Large intestine (tissue), 3 donors: Measurements from ENCODE around the gene DUOX2. TPM values are rescaled to one million over a fixed set of nuclear protein-coding genes. Genes with fewer than 3 reads are reported as not detected.

Source experiments
- DNase-seq, 2 donors: peaks; one replicate each; pipeline versions ENCODE4 v3.0.0 to v3.0.0-alpha.2; 2013
- H3K27ac ChIP-seq: one replicate; pipeline ENCODE4 v1.5.1; 2013; ENCODE audit warnings: low read length
- H3K27me3 ChIP-seq: 2 replicates; pipeline ENCODE4 v1.6.1; 2013; ENCODE audit warnings: low read length; ENCODE audit not compliant: control insufficient read depth, insufficient read depth
- H3K36me3 ChIP-seq: 2 replicates; pipeline ENCODE4 v1.6.1; 2013; ENCODE audit warnings: low read length; ENCODE audit not compliant: control insufficient read depth, insufficient read depth
- H3K4me1 ChIP-seq: one replicate; pipeline ENCODE4 v1.6.1; 2013; ENCODE audit warnings: low read length; ENCODE audit not compliant: control insufficient read depth, insufficient read depth
- H3K4me3 ChIP-seq: one replicate; pipeline ENCODE4 v1.5.1; 2013; ENCODE audit warnings: low read length
- H3K9me3 ChIP-seq: one replicate; pipeline ENCODE4 v1.6.1; 2013; ENCODE audit warnings: mild to moderate bottlenecking, low read depth, low read length, moderate library complexity; ENCODE audit not compliant: control insufficient read depth
- WGBS: methylation state at CpG from one replicate; pipeline ENCODE4 v1.1.5; 2013; ENCODE audit warnings: low lambda C conversion rate; ENCODE audit not compliant: insufficient coverage; 5-methylcytosine and 5-hydroxymethylcytosine counted together
- polyA plus RNA-seq: library from polyadenylated mRNA; unstranded; fragments of 120-200 nt; gene quantifications from one replicate; pipeline ENCODE4 v1.2.1, GENCODE V29; 2013

Gene DUOX2
- polyA plus RNA-seq, 1 donor, result 0.04 TPM

GRCh38 chr15:45150481-45150880 is 36.5 kb upstream of the DUOX2 start:
- Histone ChIP-seq H3K9me3 (no peaks in the 10 kb centered on the region), H3K36me3 (peaks cover 8% of the 10 kb centered on the region), H3K4me3 (no peak overlapping the region), H3K27me3 (no peaks in the 10 kb centered on the region), H3K27ac (no peak overlapping the region), H3K4me1 (no peaks in the 10 kb centered on the region)
- no peak for DNase-seq
- no CpG with 5 or more reads among the region's 6 CpGs for WGBS

GRCh38 chr15:45149060-45149459 is 35.1 kb upstream of the DUOX2 start:
- WGBS, result no CpG with 5 or more reads among the region's 1 CpG
- Histone ChIP-seq H3K4me3 (no peak overlapping the region), H3K36me3 (peaks cover 8% of the 10 kb centered on the region), H3K27me3 (no peaks in the 10 kb centered on the region), H3K9me3 (no peaks in the 10 kb centered on the region), H3K27ac (no peak overlapping the region), H3K4me1 (no peaks in the 10 kb centered on the region)
- DNase-seq, result no peak

- DNase-seq, result no peak
- 100% methylated on average over 4 of the region's 12 CpGs for WGBS
Measured at GRCh38 chr15:45148076-45149059, 34.4 kb upstream of the DUOX2 start.

GRCh38 chr15:45147606-45148005 is 33.6 kb upstream of the DUOX2 start:
- Histone ChIP-seq H3K9me3 (no peaks in the 10 kb centered on the region), H3K4me1 (no peaks in the 10 kb centered on the region), H3K27me3 (no peaks in the 10 kb centered on the region), H3K36me3 (peaks cover 8% of the 10 kb centered on the region), H3K4me3 (no peak overlapping the region), H3K27ac (no peak overlapping the region)
- no CpG with 5 or more reads among the region's 7 CpGs for WGBS
- DNase-seq, result no peak

More at GRCh38 chr15:45148076-45149059, 34.4 kb upstream of the DUOX2 start:
- Histone ChIP-seq H3K9me3 (no peaks in the 10 kb centered on the region), H3K36me3 (peaks cover 8% of the 10 kb centered on the region), H3K4me1 (no peaks in the 10 kb centered on the region), H3K27ac (no peak overlapping the region), H3K4me3 (no peak overlapping the region), H3K27me3 (no peaks in the 10 kb centered on the region)

- WGBS, result no CpG with 5 or more reads among the region's 4 CpGs
- peak; percentile 45 to 65 for DNase-seq
- H3K27ac ChIP-seq, result no peak overlapping the region
Measured at GRCh38 chr15:45146405-45146804, 32.4 kb upstream of the DUOX2 start.

GRCh38 chr15:45144775-45145174 is 30.8 kb upstream of the DUOX2 start:
- Histone ChIP-seq H3K9me3 (no peaks in the 10 kb centered on the region), H3K27ac (no peak overlapping the region), H3K4me3 (no peak overlapping the region), H3K27me3 (no peaks in the 10 kb centered on the region), H3K4me1 (no peaks in the 10 kb centered on the region), H3K36me3 (no peaks in the 10 kb centered on the region)
- no CpG with 5 or more reads among the region's 9 CpGs for WGBS
- DNase-seq, result no peak

More at GRCh38 chr15:45146405-45146804, 32.4 kb upstream of the DUOX2 start:
- Histone ChIP-seq H3K9me3 (no peaks in the 10 kb centered on the region), H3K4me1 (no peaks in the 10 kb centered on the region), H3K27me3 (no peaks in the 10 kb centered on the region), H3K4me3 (no peak overlapping the region), H3K36me3 (peaks cover under 1% of the 10 kb centered on the region)

- no peak overlapping the region for H3K27ac ChIP-seq
- no peaks in the 10 kb centered on the region for H3K4me1 ChIP-seq
- DNase-seq, result no peak
- H3K4me3 ChIP-seq, result no peak overlapping the region
- H3K36me3 ChIP-seq, result no peaks in the 10 kb centered on the region
- H3K27me3 ChIP-seq, result no peaks in the 10 kb centered on the region
- H3K9me3 ChIP-seq, result no peaks in the 10 kb centered on the region
- WGBS, result no CpG with 5 or more reads among the region's 11 CpGs
Measured at GRCh38 chr15:45143946-45144345, 30.0 kb upstream of the DUOX2 start.

- no peaks in the 10 kb centered on the region for H3K9me3 ChIP-seq
- no peak overlapping the region for H3K4me3 ChIP-seq
- no peaks in the 10 kb centered on the region for H3K4me1 ChIP-seq
- H3K27me3 ChIP-seq, result no peaks in the 10 kb centered on the region
- H3K36me3 ChIP-seq, result no peaks in the 10 kb centered on the region
- WGBS, result no CpG with 5 or more reads among the region's 7 CpGs
- no peak for DNase-seq
- no peak overlapping the region for H3K27ac ChIP-seq
Measured at GRCh38 chr15:45143056-45143455, 29.1 kb upstream of the DUOX2 start.

- Histone ChIP-seq H3K4me3 (no peak overlapping the region), H3K36me3 (no peaks in the 10 kb centered on the region), H3K27ac (no peak overlapping the region), H3K9me3 (no peaks in the 10 kb centered on the region), H3K4me1 (no peaks in the 10 kb centered on the region), H3K27me3 (peaks cover 9% of the 10 kb centered on the region)
- WGBS, result no CpG with 5 or more reads among the region's 5 CpGs
- DNase-seq, result no peak
Measured at GRCh38 chr15:45141386-45141785, 27.4 kb upstream of the DUOX2 start.

GRCh38 chr15:45140557-45141250 is 26.7 kb upstream of the DUOX2 start:
- H3K27ac ChIP-seq, result no peak overlapping the region
- 100% methylated on average over 1 of the region's 10 CpGs for WGBS
- H3K4me1 ChIP-seq, result no peaks in the 10 kb centered on the region
- H3K9me3 ChIP-seq, result no peaks in the 10 kb centered on the region
- no peak overlapping the region for H3K4me3 ChIP-seq
- no peak for DNase-seq
- H3K36me3 ChIP-seq, result no peaks in the 10 kb centered on the region
- H3K27me3 ChIP-seq, result peaks cover 15% of the 10 kb centered on the region
